Smooth muscle cell (in vitro differentiated cells): ENCODE results near the gene LCLAT1. TPM values are rescaled to one million over a fixed set of nuclear protein-coding genes. Genes with fewer than 3 reads are reported as not detected.

ENCODE experiments used
- DNase-seq: peaks from one replicate; lab custom pipeline; 2025; ENCODE audit not compliant: unreplicated experiment; lab: John Stamatoyannopoulos, UW
- H2AFZ ChIP-seq: fragments of 200-600 bp; sonication (generic); 2 replicates; pipeline ENCODE4 v1.6.0; 2016; ENCODE audit warnings: antibody characterized with exemption, low read depth, mild to moderate bottlenecking
- H3F3A ChIP-seq: fragments of 200-600 bp; sonication (generic); 2 replicates; pipeline ENCODE4 v1.6.0; 2017; ENCODE audit warnings: antibody characterized with exemption, low read depth
- H3K27ac ChIP-seq: fragments of 200-600 bp; sonication (generic); 2 replicates; pipeline ENCODE4 v1.5.1; 2016; ENCODE audit warnings: low read depth, mild to moderate bottlenecking
- H3K27me3 ChIP-seq: fragments of 200-600 bp; sonication (generic); 2 replicates; pipeline ENCODE4 v1.6.1; 2016; ENCODE audit warnings: low read depth, mild to moderate bottlenecking
- H3K36me3 ChIP-seq: fragments of 200-600 bp; sonication (generic); 2 replicates; pipeline ENCODE4 v1.5.1; 2016; ENCODE audit warnings: low read depth
- H3K4me1 ChIP-seq: fragments of 200-600 bp; sonication (generic); 2 replicates; pipeline ENCODE4 v1.5.1; 2016; ENCODE audit warnings: low read depth
- H3K4me2 ChIP-seq: fragments of 200-600 bp; sonication (generic); 2 replicates; pipeline ENCODE4 v1.6.0; 2016; ENCODE audit warnings: mild to moderate bottlenecking
- H3K4me3 ChIP-seq: fragments of 200-600 bp; sonication (generic); 2 replicates; pipeline ENCODE4 v1.5.1; 2016; ENCODE audit warnings: mild to moderate bottlenecking
- H3K79me2 ChIP-seq: fragments of 200-600 bp; sonication (generic); 2 replicates; pipeline ENCODE4 v1.6.0; 2016; ENCODE audit warnings: low read depth, mild to moderate bottlenecking
- H3K9ac ChIP-seq: fragments of 200-600 bp; sonication (generic); 2 replicates; pipeline ENCODE4 v1.6.0; 2016; ENCODE audit warnings: low read depth
- H3K9me3 ChIP-seq: fragments of 200-600 bp; sonication (generic); replicated peaks from 2 replicates; pipeline ENCODE4 v1.5.1; 2016; ENCODE audit warnings: low read depth
- H4K20me1 ChIP-seq: fragments of 200-600 bp; sonication (generic); 2 replicates; pipeline ENCODE4 v1.6.0; 2016; ENCODE audit warnings: low read depth
- CTCF ChIP-seq: fragments of 200-600 bp; sonication (generic); IDR thresholded peaks from 2 replicates; pipeline ENCODE4 v1.5.1; 2017; ENCODE audit warnings: borderline replicate concordance, mild to moderate bottlenecking, antibody characterized with exemption; ENCODE audit not compliant: insufficient read depth, poor library complexity, severe bottlenecking
- WGBS: methylation state at CpG from one replicate; pipeline ENCODE4 v1.1.7; 2016; ENCODE audit warnings: low lambda C conversion rate; 5-methylcytosine and 5-hydroxymethylcytosine counted together
- polyA plus RNA-seq: library from polyadenylated mRNA; unstranded; fragments of >200 nt; fragmentation: Nextera tagmentation; extraction: Ambion mirVana; gene quantifications from 2 replicates; pipeline ENCODE4 v1.2.1, GENCODE V29; 2016
- total RNA-seq: library from RNA; depleted of rRNA; stranded (reverse); fragments of >200 nt; gene quantifications from 2 replicates; pipeline ENCODE4 v1.2.3, GENCODE V29; 2014

Gene LCLAT1
- total and polyA plus RNA-seq, 2 experiments from 2014 or later: 2.6 to 11.7 TPM

- Histone ChIP-seq H3K9ac (no peak overlapping the region), H3K9me3 (no peaks in the 10 kb centered on the region), H3K27ac (no peak overlapping the region), H3K36me3 (no peaks in the 10 kb centered on the region), H3K4me3 (no peak overlapping the region), H3K4me1 (no peaks in the 10 kb centered on the region), H4K20me1 (no peaks in the 10 kb centered on the region), H3F3A (no peaks in the 10 kb centered on the region), H3K79me2 (no peaks in the 10 kb centered on the region), H3K27me3 (no peaks in the 10 kb centered on the region), H3K4me2 (no peak overlapping the region), H2AFZ (no peak overlapping the region)
- 91% methylated on average over 5 of the region's 5 CpGs for WGBS
- DNase-seq: no peak
- TF ChIP-seq CTCF: no peak
These were observed 237.5 kb downstream of the LCLAT1 start for GRCh38 chr2:30684516-30684915.

- no peak for DNase-seq
- 88% methylated on average over 3 of the region's 3 CpGs for WGBS
- H3K4me2 ChIP-seq: no peak overlapping the region
These were observed 237.9 kb downstream of the LCLAT1 start for GRCh38 chr2:30684996-30685395.

GRCh38 chr2:30686000-30686399, 239.0 kb downstream of the LCLAT1 start:
- Histone ChIP-seq H3K9ac (no peak overlapping the region), H4K20me1 (no peaks in the 10 kb centered on the region), H3K4me1 (no peaks in the 10 kb centered on the region), H3K79me2 (no peaks in the 10 kb centered on the region), H3K4me2 (no peak overlapping the region), H3K9me3 (no peaks in the 10 kb centered on the region), H3K4me3 (no peak overlapping the region), H3F3A (no peaks in the 10 kb centered on the region), H3K27ac (no peak overlapping the region), H3K36me3 (no peaks in the 10 kb centered on the region), H2AFZ (no peak overlapping the region), H3K27me3 (no peaks in the 10 kb centered on the region)
- peak; percentile 11 for TF ChIP-seq CTCF
- no peak for DNase-seq
- 85% methylated on average over 2 of the region's 2 CpGs for WGBS

More at GRCh38 chr2:30684996-30685395, 237.9 kb downstream of the LCLAT1 start:
- no peaks in the 10 kb centered on the region for H3K36me3 ChIP-seq
- no peaks in the 10 kb centered on the region for H3K27me3 ChIP-seq
- no peak overlapping the region for H3K9ac ChIP-seq
- no peaks in the 10 kb centered on the region for H4K20me1 ChIP-seq
- H3K79me2 ChIP-seq: no peaks in the 10 kb centered on the region
- H3K9me3 ChIP-seq: no peaks in the 10 kb centered on the region
- H3K27ac ChIP-seq: no peak overlapping the region
- H3K4me3 ChIP-seq: no peak overlapping the region
- H3F3A ChIP-seq: no peaks in the 10 kb centered on the region
- H3K4me1 ChIP-seq: no peaks in the 10 kb centered on the region
- H2AFZ ChIP-seq: no peak overlapping the region
- TF ChIP-seq CTCF: no peak

- no peaks in the 10 kb centered on the region for H3K9me3 ChIP-seq
- H3K4me2 ChIP-seq: no peak overlapping the region
- no peaks in the 10 kb centered on the region for H3K36me3 ChIP-seq
- no peaks in the 10 kb centered on the region for H3K27me3 ChIP-seq
- no peak overlapping the region for H3K4me3 ChIP-seq
- H2AFZ ChIP-seq: no peak overlapping the region
- H4K20me1 ChIP-seq: no peaks in the 10 kb centered on the region
- H3K27ac ChIP-seq: no peak overlapping the region
- no peaks in the 10 kb centered on the region for H3F3A ChIP-seq
- no peak overlapping the region for H3K9ac ChIP-seq
- H3K79me2 ChIP-seq: no peaks in the 10 kb centered on the region
- no peak for TF ChIP-seq CTCF
- 80% methylated on average over 4 of the region's 4 CpGs for WGBS
- DNase-seq: no peak
- H3K4me1 ChIP-seq: no peaks in the 10 kb centered on the region
These were observed 239.6 kb downstream of the LCLAT1 start for GRCh38 chr2:30686669-30687068.
